ENCODE results near the gene RNF123. TPM values are rescaled to one million over a fixed set of nuclear protein-coding genes. Genes with fewer than 3 reads are reported as not detected.

RNF123 gene
- total RNA-seq, 1 experiment from 2014 or later: 40.6 TPM

GRCh38 chr3:49659756-49660155 is 29.6 kb upstream of the RNF123 start:
- Mint-ChIP-seq H3K27ac (peak overlapping the region in 2 of 3 experiments; percentile 11 to 16; a peak in 1 of 7 replicates), H3K36me3 (ENCODE audit: insufficient read depth in 1 of 3, low read depth in 3 of 3) (no peaks in the 10 kb centered on the region), H3K9me3 (no peaks in the 10 kb centered on the region), H3K4me1 (peaks cover 2% of the 10 kb centered on the region in 2 experiments; a peak in 2 of 4 replicates), H3K27me3 (ENCODE audit: low read depth) (no peaks in the 10 kb centered on the region), H3K4me3 (no peak overlapping the region)
- H2BK15ac ChIP-seq (ENCODE audit: low read depth, low read length): no peak overlapping the region
- no peak overlapping the region for H3T11ph ChIP-seq (ENCODE audit: low read length)
- H2BK20ac ChIP-seq (ENCODE audit: low read depth, low read length, poor library complexity, severe bottlenecking): no peak overlapping the region
- no peaks in the 10 kb centered on the region for H3K79me1 ChIP-seq (ENCODE audit: insufficient read depth, low read depth, low read length, poor library complexity, severe bottlenecking)
- no peaks in the 10 kb centered on the region for H3K9me3 ChIP-seq (ENCODE audit: control insufficient read depth, low read depth, low read length)
- H3K56ac ChIP-seq (ENCODE audit: insufficient read length, low read depth, low read length): no peak overlapping the region
- H4K20me1 ChIP-seq (ENCODE audit: control insufficient read depth, insufficient read depth, insufficient read length): no peaks in the 10 kb centered on the region
- H2BK120ac ChIP-seq (ENCODE audit: low read depth, low read length, poor library complexity, severe bottlenecking): no peak overlapping the region
- no peak overlapping the region for H2AK5ac ChIP-seq (ENCODE audit: insufficient read length, low read length)
- no peaks in the 10 kb centered on the region for H3K27me3 ChIP-seq (ENCODE audit: insufficient read depth, low read length)
- H3K23ac ChIP-seq (ENCODE audit: insufficient read length, low read depth, low read length): no peak overlapping the region
- no peaks in the 10 kb centered on the region for H3K79me2 ChIP-seq (ENCODE audit: insufficient read depth, low read length)
- no peak overlapping the region for H4K91ac ChIP-seq (ENCODE audit: insufficient read length, low read depth, low read length)
- H3K9ac ChIP-seq (ENCODE audit: extremely low read depth, insufficient read length, low read length): no peak overlapping the region
- no peak overlapping the region for H2BK12ac ChIP-seq (ENCODE audit: insufficient read length, low read depth, low read length)
- H2AFZ ChIP-seq (ENCODE audit: low read length): no peak overlapping the region
- no peak overlapping the region for H3K14ac ChIP-seq (ENCODE audit: insufficient read depth, low read length)
- no peak overlapping the region for H4K8ac ChIP-seq (replicated peaks; ENCODE audit: insufficient read length, low read depth, low read length)
- no peaks in the 10 kb centered on the region for H3K4me1 ChIP-seq (ENCODE audit: insufficient read depth, low read length)
- no peak overlapping the region for H2BK5ac ChIP-seq (ENCODE audit: insufficient read length, low read length)
- no peak overlapping the region for H3K4me2 ChIP-seq (ENCODE audit: insufficient read depth, insufficient read length, low read length)
- no CpG with 5 or more reads among the region's 4 CpGs for WGBS (ENCODE audit: extremely low coverage, insufficient read length, low lambda C conversion rate)
- DNase-seq: no peak
- no peak overlapping the region for H3K4ac ChIP-seq (ENCODE audit: low read depth, low read length)
- no peak overlapping the region for H4K5ac ChIP-seq (ENCODE audit: insufficient read length, low read depth, low read length)
- H3K18ac ChIP-seq (ENCODE audit: insufficient read length, low read depth, low read length): no peak overlapping the region
- no peaks in the 10 kb centered on the region for H3K23me2 ChIP-seq (ENCODE audit: insufficient read length, low read depth, low read length, poor library complexity, severe bottlenecking)
- TF ChIP-seq, protein P1, sequence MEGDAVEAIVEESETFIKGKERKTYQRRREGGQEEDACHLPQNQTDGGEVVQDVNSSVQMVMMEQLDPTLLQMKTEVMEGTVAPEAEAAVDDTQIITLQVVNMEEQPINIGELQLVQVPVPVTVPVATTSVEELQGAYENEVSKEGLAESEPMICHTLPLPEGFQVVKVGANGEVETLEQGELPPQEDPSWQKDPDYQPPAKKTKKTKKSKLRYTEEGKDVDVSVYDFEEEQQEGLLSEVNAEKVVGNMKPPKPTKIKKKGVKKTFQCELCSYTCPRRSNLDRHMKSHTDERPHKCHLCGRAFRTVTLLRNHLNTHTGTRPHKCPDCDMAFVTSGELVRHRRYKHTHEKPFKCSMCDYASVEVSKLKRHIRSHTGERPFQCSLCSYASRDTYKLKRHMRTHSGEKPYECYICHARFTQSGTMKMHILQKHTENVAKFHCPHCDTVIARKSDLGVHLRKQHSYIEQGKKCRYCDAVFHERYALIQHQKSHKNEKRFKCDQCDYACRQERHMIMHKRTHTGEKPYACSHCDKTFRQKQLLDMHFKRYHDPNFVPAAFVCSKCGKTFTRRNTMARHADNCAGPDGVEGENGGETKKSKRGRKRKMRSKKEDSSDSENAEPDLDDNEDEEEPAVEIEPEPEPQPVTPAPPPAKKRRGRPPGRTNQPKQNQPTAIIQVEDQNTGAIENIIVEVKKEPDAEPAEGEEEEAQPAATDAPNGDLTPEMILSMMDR (conservative IDR thresholded peaks at IDR 0.05): no peak
- H3K27ac ChIP-seq (ENCODE audit: insufficient read length, low read depth, low read length): no peak overlapping the region

All from H9 (cell line).